Activated T-helper 1 cell treated with anti-CD3 and anti-CD28 coated beads, Interleukin-2, amount 50 U/mL, for 16 hours (primary cell): Measurements from ENCODE around the gene COPA.
"Not testable (repeated sequence)": the region's sequence is repeated elsewhere in the genome, so short reads cannot be mapped to it uniquely, and the experiment has no call there.

Experiments
- DNase-seq, 2 donors: peaks; one replicate each; pipeline ENCODE4 v3.0.0-alpha.2; 2020; ENCODE audit warnings: low read depth in 1 of 2, low spot score in 1 of 2

The COPA gene

GRCh38 chr1:160328184-160328583, 14.9 kb downstream of the COPA start:
- no peak for DNase-seq

GRCh38 chr1:160326418-160326817, 16.6 kb downstream of the COPA start:
- no peak for DNase-seq

- DNase-seq: no peak
Measured at GRCh38 chr1:160325252-160325651, 17.8 kb downstream of the COPA start.

GRCh38 chr1:160322831-160323230, 20.2 kb downstream of the COPA start:
- no peak for DNase-seq

GRCh38 chr1:160315359-160315758, 27.7 kb downstream of the COPA start:
- DNase-seq: no peak

- DNase-seq: no peak
Measured at GRCh38 chr1:160309571-160309970, 33.5 kb downstream of the COPA start.

- no peak for DNase-seq
Measured at GRCh38 chr1:160309185-160309557, 33.9 kb downstream of the COPA start.

- DNase-seq: no peak
Measured at GRCh38 chr1:160308451-160309184, 34.4 kb downstream of the COPA start.

- DNase-seq: no peak
Measured at GRCh38 chr1:160307118-160307791, 35.8 kb downstream of the COPA start.

GRCh38 chr1:160300173-160300572, 42.9 kb downstream of the COPA start:
- DNase-seq: no peak

GRCh38 chr1:160296036-160296435, 47.0 kb downstream of the COPA start:
- no peak for DNase-seq

- no peak for DNase-seq
Measured at GRCh38 chr1:160293020-160293968, 49.8 kb downstream of the COPA start.

- DNase-seq: peak; percentile 25 to 44
Measured at GRCh38 chr1:160291248-160292220, 51.5 kb downstream of the COPA start.

GRCh38 chr1:160287769-160288168, 55.3 kb downstream of the COPA start:
- not testable (repeated sequence) for DNase-seq

- no peak for DNase-seq
Measured at GRCh38 chr1:160285506-160285905, 57.5 kb downstream of the COPA start.

- DNase-seq: peak; percentile 86 to 90
Measured at GRCh38 chr1:160284782-160285344, 58.2 kb downstream of the COPA start, which contains the start of gene PEX19. Gene PEX19, minus strand, starts transcription at chr1:160285133. Its CDS starts 9 bp downstream, at chr1:160285124.

GRCh38 chr1:160284220-160284781, 58.7 kb downstream of the COPA start:
- no peak for DNase-seq

GRCh38 chr1:160282807-160283206, 60.2 kb downstream of the COPA start:
- no peak for DNase-seq

- DNase-seq: no peak
Measured at GRCh38 chr1:160277987-160278386, 65.1 kb downstream of the COPA start.

- DNase-seq: no peak
Measured at GRCh38 chr1:160277330-160277729, 65.7 kb downstream of the COPA start.
